Lower leg skin (tissue), 3 donors: ENCODE results near the gene SYP.

Experiments used
- CTCF ChIP-seq, 3 donors: fragments of 450-650 bp; IDR thresholded peaks; one replicate each; pipeline ENCODE4 v1.5.1; 2016; ENCODE audit warnings: antibody characterized with exemption in 3 of 3, mild to moderate bottlenecking in 3 of 3, moderate library complexity in 2 of 3
- POLR2A ChIP-seq, 2 donors: fragments of 450-650 bp; IDR thresholded peaks; one replicate each; pipeline ENCODE4 v1.6.1; 2016 to 2017; ENCODE audit warnings: antibody characterized with exemption in 2 of 2, mild to moderate bottlenecking in 1 of 2, moderate library complexity in 1 of 2

- TF ChIP-seq CTCF (IDR thresholded peaks at IDR 0.05) (no peak), POLR2A (IDR thresholded peaks at IDR 0.05) (no peak)
Observed at GRCh38 chrX:49231333-49232000, 31.5 kb upstream of the SYP start.
